Ovary (tissue), 9 donors: Measurements from ENCODE around the gene FANCM. TPM values are rescaled to one million over a fixed set of nuclear protein-coding genes. Genes with fewer than 3 reads are reported as not detected.
"Not testable (repeated sequence)": the region's sequence is repeated elsewhere in the genome, so short reads cannot be mapped to it uniquely, and the experiment has no call there.

Experiments
- DNase-seq, 5 donors: peaks; one replicate each; pipeline ENCODE4 v3.0.0-alpha.2; 2019 to 2020
- H3K27ac ChIP-seq, 2 donors: fragments of 200-600 bp; one replicate each; pipeline versions ENCODE4 v1.5.1 to v1.8.0; 2019 to 2022
- H3K27me3 ChIP-seq: fragments of 200-600 bp; one replicate; pipeline ENCODE4 v1.8.0; 2022
- H3K36me3 ChIP-seq: fragments of 200-600 bp; sonication (generic); one replicate; pipeline ENCODE4 v1.5.1; 2019
- H3K4me1 ChIP-seq: one replicate; pipeline ENCODE4 v1.8.1; 2013; ENCODE audit warnings: mild to moderate bottlenecking, moderate library complexity; ENCODE audit not compliant: insufficient read depth
- H3K4me3 ChIP-seq: fragments of 200-600 bp; sonication (generic); one replicate; pipeline ENCODE4 v1.5.1; 2017
- H3K9me3 ChIP-seq, 2 donors: fragments of 200-600 bp in 1 of 2; sonication (generic) in 1 of 2; one replicate each; pipeline versions ENCODE4 v1.5.1 to v1.8.1; 2013 to 2019; ENCODE audit warnings: mild to moderate bottlenecking in 1 of 2, moderate library complexity in 1 of 2
- CTCF ChIP-seq, 3 donors: fragments of 450-650 bp in 2 of 3; fragments of 200-600 bp in 1 of 3; IDR thresholded peaks; one replicate each; pipeline versions ENCODE4 v1.5.1 to v1.8.0; 2016 to 2022; ENCODE audit warnings: antibody characterized with exemption in 3 of 3, mild to moderate bottlenecking in 1 of 3
- EP300 ChIP-seq: sonication (generic); formaldehyde crosslinking; IDR thresholded peaks from one replicate; pipeline ENCODE4 v1.6.1; 2017; ENCODE audit warnings: antibody characterized with exemption
- POLR2A ChIP-seq: fragments of 450-650 bp; IDR thresholded peaks from one replicate; pipeline ENCODE4 v1.6.1; 2017; ENCODE audit warnings: antibody characterized with exemption, mild to moderate bottlenecking, moderate library complexity
- WGBS, 3 donors: extraction: QIAGEN DNeasy Blood & Tissue Kit in 1 of 3; methylation state at CpG; one replicate each; pipeline versions ENCODE4 v1.1.5 to v1.1.7; 2013 to 2017; 5-methylcytosine and 5-hydroxymethylcytosine counted together
- intact Hi-C, 4 donors: fragments of 100-400 bp; cut with DNase I; formaldehyde crosslinking; loops; one replicate each; pipeline versions ENCODE4 v1.11.0 to v1.15.1; 2022 to 2023
- polyA plus RNA-seq, 2 donors: library from polyadenylated mRNA; stranded (reverse); fragments of 200-250 nt in 1 of 2; fragments of 350-450 nt in 1 of 2; fragmentation: Illumina TruSeq in 1 of 2; extraction: RNeasy Lipid Tissue Mini Kit (QIAGEN cat#74804) in 1 of 2; gene quantifications; one replicate each; pipeline ENCODE4 v1.2.3, GENCODE V29; 2013 to 2014
- total RNA-seq, 7 donors: library from RNA; depleted of rRNA in 2 of 7; stranded (reverse); fragments of >200 nt in 2 of 7; fragmentation: NEBNext Ultra II Directional in 3 of 7; extraction: Animal tissue kit (Norgen Biotek cat#: 25700) in 3 of 7; gene quantifications; one replicate each; pipeline versions ENCODE4 v1.1.0 to v1.2.4, GENCODE V29; 2016 to 2023
- donor health status: DM: no; HTN: no; CAD: no; lungs with moderate emphysema.
- donor health status: DM: no; HTN: no; CAD: no.
- donor health status: Bipolar disorder and iron deficiency.
- donor health status: DM: yes; HTN: yes; CAD: no.
- donor health status: DM: no; HTN: no; CAD: no.
- donor health status: DM: yes; HTN: yes; CAD: no.

FANCM gene
- total and polyA plus RNA-seq, 9 donors, result 2.4 to 9.1 (median 5.0) TPM

GRCh38 chr14:45211295-45211694 lies 75.6 kb downstream of the FANCM start:
- no peaks in the 10 kb centered on the region for H3K9me3 ChIP-seq
- no peaks in the 10 kb centered on the region for H3K36me3 ChIP-seq
- intact Hi-C loops, result no loop called here
- TF ChIP-seq POLR2A (no peak), EP300 (no peak), CTCF (IDR thresholded peaks at IDR 0.05) (no peak)
- no peak overlapping the region for H3K4me3 ChIP-seq
- no peaks in the 10 kb centered on the region for H3K27me3 ChIP-seq
- DNase-seq, result no peak
- H3K27ac ChIP-seq, result no peak overlapping the region
- no peaks in the 10 kb centered on the region for H3K4me1 ChIP-seq
- 87 to 95% (median 91%) methylated on average over 1 of the region's 1 CpG for WGBS, 3 donors

- WGBS, 3 donors, result 64 to 70% (median 66%) methylated on average over 3 of the region's 3 CpGs
- no peak for DNase-seq
- H3K9me3 ChIP-seq, result no peaks in the 10 kb centered on the region
- no peaks in the 10 kb centered on the region for H3K4me1 ChIP-seq
- H3K4me3 ChIP-seq, result no peak overlapping the region
- H3K27ac ChIP-seq, result no peak overlapping the region
- no peaks in the 10 kb centered on the region for H3K27me3 ChIP-seq
- TF ChIP-seq CTCF (IDR thresholded peaks at IDR 0.05), result no peak
- no peak for TF ChIP-seq POLR2A
- TF ChIP-seq EP300, result no peak
- intact Hi-C loops, result no loop called here
- no peaks in the 10 kb centered on the region for H3K36me3 ChIP-seq
Measured at GRCh38 chr14:45212231-45212630, 76.5 kb downstream of the FANCM start.

GRCh38 chr14:45213716-45214115 lies 78.0 kb downstream of the FANCM start:
- H3K9me3 ChIP-seq, H3K4me1 ChIP-seq, H3K27me3 ChIP-seq, H3K4me3 ChIP-seq, H3K27ac ChIP-seq, H3K36me3 ChIP-seq, intact Hi-C loops, DNase-seq: not testable (repeated sequence)
- 38 to 74% (median 46%) methylated on average over 1 of the region's 1 CpG for WGBS, 3 donors

- H3K4me3 ChIP-seq, intact Hi-C loops, H3K27me3 ChIP-seq, H3K36me3 ChIP-seq, H3K9me3 ChIP-seq, H3K4me1 ChIP-seq, H3K27ac ChIP-seq, DNase-seq: not testable (repeated sequence)
- WGBS, 3 donors, result 95 to 96% (median 96%) methylated on average over 6 of the region's 6 CpGs
Measured at GRCh38 chr14:45214341-45214740, 78.6 kb downstream of the FANCM start.

- Histone ChIP-seq H3K9me3 (no peaks in the 10 kb centered on the region), H3K27me3 (no peaks in the 10 kb centered on the region), H3K27ac (no peak overlapping the region), H3K4me3 (no peak overlapping the region), H3K4me1 (no peaks in the 10 kb centered on the region), H3K36me3 (no peaks in the 10 kb centered on the region)
- DNase-seq, result no peak
- TF ChIP-seq CTCF (IDR thresholded peaks at IDR 0.05) (no peak), POLR2A (no peak), EP300 (no peak)
- intact Hi-C loops, result no loop called here
- 95% methylated on average over 3 of the region's 3 CpGs for whole genome bisulfite sequencing, 3 donors
Measured at GRCh38 chr14:45222485-45223262, 86.9 kb downstream of the FANCM start.
